ENCODE results near the gene RICTOR.

DNA sequence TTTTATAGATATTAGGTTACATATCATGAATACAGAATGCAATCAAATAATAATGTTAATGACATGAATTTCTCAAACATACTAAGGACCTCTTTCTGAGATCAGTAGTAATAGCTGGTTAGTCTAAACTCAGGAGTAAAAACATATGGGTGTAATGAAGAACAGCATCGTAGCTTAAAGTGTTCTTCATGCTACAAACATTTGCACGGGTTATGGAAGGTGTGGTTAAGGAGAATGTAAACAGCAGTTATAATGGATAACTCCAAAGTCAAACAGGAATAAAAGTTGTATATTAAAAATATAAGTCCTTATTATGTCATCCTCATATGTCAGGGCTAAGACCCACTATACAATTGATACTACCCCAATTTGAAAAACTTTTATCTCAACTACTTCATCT is 112.5 kb downstream of the RICTOR start:
- TF ChIP-seq, protein P1, sequence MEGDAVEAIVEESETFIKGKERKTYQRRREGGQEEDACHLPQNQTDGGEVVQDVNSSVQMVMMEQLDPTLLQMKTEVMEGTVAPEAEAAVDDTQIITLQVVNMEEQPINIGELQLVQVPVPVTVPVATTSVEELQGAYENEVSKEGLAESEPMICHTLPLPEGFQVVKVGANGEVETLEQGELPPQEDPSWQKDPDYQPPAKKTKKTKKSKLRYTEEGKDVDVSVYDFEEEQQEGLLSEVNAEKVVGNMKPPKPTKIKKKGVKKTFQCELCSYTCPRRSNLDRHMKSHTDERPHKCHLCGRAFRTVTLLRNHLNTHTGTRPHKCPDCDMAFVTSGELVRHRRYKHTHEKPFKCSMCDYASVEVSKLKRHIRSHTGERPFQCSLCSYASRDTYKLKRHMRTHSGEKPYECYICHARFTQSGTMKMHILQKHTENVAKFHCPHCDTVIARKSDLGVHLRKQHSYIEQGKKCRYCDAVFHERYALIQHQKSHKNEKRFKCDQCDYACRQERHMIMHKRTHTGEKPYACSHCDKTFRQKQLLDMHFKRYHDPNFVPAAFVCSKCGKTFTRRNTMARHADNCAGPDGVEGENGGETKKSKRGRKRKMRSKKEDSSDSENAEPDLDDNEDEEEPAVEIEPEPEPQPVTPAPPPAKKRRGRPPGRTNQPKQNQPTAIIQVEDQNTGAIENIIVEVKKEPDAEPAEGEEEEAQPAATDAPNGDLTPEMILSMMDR (IDR thresholded peaks at IDR 0.05): no peak
- TF ChIP-seq POLR2A (IDR thresholded peaks at IDR 0.05): no peak
